GM18870 (cell line): Measurements from ENCODE around the gene UMODL1.
"Not testable (repeated sequence)": the region's sequence is repeated elsewhere in the genome, so short reads cannot be mapped to it uniquely, and the experiment has no call there.

Experiments
- ATAC-seq: cut with Tn5 transposase; IDR thresholded peaks from one replicate; pipeline ENCODE4 v1.9.1; 2021; ENCODE audit warnings: moderate library complexity; ENCODE audit not compliant: unreplicated experiment

The UMODL1 gene

DNA sequence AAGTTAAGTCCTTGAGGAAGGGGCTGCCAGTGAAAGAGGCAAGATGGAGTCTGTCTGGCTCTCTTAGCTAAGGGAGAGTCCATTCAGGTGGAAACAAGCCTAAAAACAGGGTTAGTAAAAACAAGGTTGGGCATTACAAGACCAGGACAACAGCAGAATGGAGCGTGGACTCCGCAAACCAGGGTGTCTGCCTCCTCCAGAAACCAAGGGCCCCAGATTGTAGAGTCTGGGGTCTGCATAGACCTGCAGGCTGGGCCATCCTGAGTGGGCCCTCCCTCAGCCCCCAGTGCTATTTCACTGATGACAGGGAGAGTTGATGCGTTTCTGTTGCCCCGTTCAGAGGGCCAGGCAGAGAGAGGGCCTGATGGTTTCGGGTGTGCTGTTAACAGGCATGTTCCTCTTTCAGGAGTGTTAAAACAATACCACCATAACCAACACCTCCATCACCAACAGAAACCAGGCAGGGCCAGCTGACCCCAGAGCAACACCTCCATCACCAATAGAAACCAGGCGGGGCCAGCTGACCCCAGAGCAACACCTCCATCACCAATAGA lies 6.6 kb downstream of the UMODL1 start:
- not testable (repeated sequence) for ATAC-seq

DNA sequence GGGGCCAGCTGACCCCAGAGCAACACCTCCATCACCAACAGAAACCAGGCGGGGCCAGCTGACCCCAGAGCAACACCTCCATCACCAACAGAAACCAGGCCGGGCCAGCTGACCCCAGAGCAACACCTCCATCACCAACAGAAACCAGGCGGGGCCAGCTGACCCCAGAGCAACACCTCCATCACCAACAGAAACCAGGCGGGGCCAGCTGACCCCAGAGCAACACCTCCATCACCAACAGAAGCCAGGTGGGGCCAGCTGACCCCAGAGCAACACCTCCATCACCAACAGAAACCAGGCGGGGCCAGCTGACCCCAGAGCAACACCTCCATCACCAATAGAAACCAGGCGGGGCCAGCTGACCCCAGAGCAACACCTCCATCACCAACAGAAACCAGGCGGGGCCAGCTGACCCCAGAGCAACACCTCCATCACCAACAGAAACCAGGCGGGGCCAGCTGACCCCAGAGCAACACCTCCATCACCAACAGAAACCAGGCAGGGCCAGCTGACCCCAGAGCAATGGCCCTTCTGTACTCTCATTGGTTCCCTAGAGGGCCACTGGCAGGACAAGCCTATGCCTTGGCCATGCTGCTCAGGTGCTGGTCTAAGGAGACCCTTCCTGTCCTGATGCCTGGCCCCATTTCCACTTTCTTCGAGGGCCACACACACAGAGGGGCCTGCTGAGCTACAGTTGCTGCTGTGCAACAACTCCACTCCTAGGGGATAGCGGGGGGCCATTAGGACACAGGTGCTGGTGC lies 7.3 kb downstream of the UMODL1 start:
- ATAC-seq = not testable (repeated sequence)

DNA sequence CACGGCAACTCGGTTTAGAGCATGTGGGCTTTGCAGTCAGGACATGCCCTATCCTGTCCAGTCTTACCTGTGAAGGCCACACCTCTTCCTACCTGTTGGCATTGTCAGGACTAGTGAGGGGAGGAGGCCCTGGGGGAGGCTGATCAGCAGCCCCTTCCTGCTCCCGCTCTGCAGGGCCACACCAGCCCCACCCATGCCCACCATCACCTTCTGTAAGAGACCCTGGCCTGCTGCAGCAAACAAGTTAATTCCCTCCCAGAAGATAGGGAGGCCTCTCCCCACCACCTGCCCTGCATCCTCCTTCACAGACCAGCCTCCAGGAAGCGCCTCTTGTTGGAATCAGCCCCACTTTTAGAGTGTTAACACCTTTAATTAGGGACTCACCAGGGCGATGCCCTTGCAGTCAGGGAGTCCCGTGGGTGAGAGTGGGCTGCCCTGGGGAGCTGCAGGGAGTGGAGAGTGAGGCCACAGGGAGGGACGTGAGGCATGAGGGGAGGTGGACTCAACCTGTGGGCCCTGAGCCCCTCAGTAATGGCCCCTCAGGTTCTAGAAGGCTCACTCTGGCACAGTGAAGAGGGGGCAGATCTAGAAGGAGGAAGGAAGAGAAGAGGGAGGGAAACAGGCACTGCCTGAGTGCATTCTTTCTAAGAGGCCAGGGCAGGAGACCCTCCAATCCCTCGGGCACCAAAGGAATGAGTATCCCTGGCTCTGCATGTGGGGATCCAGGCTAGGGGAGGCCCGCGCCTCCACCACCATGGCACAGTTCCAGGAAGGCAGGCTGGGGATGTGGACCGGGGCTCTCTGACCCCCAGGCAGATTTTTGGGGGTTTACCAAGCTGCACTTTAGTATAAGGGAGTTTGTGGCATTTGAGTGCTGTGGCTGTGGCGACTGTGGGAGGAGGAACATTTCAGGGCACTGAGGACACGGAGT lies 8.2 kb downstream of the UMODL1 start:
- no peak for ATAC-seq

DNA sequence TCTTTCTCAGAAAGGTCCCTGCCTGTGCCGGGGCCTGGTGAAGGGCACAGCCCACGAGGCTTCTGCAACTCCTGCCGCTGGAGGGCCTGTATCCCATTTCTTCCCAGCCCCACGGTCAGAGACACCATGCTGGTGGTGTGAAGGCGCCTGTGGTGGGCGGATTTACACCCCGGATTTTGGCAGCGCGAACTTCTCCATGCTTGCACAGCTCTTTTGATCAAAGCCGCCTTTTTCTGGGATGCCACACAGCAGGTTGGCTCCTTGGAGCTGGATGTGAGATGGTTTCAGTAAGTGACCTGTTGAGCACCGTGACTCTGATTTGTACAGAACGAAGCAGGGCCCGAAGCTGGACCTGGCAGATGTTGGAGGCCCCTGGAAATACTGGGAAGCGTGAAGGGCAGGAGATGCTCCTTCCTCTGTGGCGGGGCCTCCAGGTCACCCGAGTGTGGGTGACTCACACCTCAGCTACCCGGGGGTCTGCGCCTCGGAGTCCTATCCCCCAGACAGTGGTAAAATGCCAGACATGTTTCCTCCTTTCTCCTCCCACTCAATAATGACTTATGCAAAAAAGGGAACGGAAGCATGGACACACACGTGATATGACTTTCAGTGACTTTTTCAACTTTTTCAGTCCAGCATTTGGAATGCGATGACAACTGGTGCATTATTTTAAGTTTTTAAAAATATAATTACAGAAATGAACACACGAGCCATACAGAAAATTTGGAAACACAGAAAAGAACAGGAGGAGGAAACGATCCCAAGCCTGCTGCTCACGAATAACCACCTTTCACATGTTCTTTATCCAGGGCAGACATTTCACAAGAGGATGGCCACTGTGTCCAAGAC lies 9.0 kb downstream of the UMODL1 start:
- no peak for ATAC-seq

DNA sequence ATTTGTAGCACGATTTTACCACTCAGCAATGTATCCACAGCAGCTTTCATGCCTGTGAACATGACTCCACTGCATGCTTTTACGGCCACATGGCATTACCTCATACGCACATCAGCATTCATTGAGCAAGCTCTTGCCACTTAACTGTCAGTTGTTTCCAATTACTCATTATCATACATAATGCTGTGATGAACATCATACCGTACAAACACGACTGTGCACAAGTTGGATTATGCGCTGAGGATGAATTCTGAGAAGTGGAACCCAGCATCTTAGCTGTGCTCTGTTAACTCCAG lies 9.6 kb downstream of the UMODL1 start:
- no peak for ATAC-seq

DNA sequence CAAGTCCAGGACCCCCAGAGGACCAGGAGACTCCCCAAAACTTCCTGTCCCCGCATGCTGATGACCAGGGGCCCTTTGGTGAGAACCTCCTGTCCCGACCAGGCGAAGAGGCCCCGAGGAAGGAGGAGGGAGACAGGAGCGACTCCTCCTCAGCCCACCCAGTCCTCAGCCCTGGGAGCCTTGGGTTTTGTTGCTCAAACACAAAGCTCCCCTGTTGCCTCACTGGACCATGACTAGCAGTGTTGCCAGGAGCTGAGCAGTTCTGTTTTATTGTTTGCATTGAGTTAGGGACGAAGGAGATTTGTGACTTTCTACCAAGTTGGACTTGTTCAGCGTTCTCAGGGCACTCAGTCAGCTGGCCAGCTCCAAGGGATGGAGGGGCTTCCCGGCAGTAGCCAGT lies 10.0 kb downstream of the UMODL1 start:
- no peak for ATAC-seq

DNA sequence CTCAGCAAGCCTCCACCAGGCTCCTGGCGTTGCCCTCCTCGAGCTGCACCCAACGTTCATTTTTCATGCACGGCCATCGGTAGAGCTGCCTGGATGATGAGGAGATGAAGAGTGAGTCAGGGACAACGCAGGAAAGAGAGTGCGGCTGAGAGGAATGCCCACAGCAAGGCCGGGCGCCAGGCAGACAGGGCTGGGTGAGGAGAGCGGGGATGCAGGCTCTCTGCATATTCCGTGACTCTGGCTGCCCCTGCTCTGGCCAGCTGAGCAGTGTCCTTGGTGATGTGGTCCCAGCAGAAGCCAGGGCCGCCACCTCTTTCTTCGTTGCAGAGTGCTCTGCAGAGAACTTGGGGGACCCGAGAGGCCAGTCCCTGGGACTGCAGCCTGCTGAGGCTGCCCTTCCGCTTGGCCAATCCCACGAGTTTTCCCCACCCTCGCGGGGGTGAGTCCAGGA lies 10.8 kb downstream of the UMODL1 start:
- no peak for ATAC-seq

DNA sequence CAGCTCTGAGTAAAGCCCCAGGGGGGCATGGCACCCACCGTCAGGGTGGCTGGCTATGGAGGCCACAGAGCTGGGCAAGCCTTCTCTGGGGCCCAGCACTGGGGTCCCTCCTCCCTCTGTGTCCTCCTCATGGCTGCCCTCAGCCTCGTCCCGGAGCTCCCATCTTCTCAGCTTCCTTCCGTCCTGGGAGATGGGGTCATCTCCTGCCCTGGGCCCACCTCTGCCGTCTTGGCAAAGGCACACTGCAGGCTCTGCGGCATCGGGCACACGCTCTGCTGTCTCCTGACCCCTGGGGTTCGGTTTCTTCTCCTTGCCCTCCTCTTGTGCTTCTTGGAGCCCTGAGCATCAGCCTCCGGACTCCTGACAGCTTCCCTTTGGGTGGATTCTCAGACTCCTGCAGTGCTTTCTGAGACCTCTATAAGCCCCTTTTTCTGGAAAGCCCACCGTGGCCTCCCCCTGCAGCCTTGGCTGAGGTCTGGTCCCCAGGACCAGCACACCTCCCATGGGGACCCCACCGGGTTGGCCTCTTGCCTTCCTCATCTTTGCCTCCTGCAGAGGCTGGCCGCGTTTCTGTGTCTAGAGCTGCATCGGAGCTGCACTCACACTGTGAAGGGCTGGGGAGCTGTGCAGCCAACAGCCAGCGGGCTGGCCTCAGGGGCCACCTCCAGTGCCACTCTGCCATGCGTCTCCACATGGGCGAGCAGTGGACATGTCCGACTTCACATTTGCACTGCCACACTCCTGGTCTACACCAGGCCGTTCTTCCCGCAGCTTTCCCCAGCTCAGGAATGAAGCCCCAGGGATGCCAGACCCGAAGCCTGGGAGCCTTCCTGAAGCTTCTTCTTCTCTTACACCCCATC lies 11.6 kb downstream of the UMODL1 start:
- ATAC-seq = no peak

DNA sequence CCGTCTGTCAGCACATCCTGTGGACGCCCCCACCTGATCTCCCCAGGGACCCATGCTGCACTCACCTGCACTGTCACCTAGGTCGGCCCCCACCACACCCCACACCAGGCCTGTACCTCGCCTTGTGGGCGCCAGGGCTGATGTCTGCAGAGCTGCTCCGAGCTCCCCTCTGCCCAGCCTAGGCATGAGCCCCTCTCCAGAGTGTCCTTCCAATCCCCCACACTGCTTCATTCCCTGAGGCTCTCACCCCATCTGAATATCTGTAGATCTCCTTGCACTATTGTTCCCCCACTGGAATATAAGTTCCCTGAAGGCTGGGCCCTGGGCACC lies 12.2 kb downstream of the UMODL1 start:
- ATAC-seq = no peak

DNA sequence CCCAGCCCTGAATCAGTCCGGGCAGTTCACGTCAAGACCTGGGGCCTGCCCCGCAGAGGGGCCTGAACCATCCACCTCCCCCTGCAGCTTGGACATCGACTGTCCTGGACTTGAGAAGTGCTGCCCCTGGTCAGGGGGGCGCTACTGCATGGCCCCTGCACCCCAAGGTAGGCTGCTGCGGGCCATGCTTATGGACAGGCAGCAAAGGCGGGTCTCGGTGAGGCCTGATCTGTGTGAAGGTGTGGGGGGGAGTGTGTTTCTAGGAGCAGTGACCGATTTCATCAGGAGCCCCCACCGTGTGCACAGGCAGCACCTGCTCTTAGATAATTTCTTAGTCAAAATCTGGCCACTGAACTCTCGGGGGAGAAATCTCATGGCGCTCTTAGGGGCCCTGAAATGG lies 13.0 kb downstream of the UMODL1 start:
- no peak for ATAC-seq

DNA sequence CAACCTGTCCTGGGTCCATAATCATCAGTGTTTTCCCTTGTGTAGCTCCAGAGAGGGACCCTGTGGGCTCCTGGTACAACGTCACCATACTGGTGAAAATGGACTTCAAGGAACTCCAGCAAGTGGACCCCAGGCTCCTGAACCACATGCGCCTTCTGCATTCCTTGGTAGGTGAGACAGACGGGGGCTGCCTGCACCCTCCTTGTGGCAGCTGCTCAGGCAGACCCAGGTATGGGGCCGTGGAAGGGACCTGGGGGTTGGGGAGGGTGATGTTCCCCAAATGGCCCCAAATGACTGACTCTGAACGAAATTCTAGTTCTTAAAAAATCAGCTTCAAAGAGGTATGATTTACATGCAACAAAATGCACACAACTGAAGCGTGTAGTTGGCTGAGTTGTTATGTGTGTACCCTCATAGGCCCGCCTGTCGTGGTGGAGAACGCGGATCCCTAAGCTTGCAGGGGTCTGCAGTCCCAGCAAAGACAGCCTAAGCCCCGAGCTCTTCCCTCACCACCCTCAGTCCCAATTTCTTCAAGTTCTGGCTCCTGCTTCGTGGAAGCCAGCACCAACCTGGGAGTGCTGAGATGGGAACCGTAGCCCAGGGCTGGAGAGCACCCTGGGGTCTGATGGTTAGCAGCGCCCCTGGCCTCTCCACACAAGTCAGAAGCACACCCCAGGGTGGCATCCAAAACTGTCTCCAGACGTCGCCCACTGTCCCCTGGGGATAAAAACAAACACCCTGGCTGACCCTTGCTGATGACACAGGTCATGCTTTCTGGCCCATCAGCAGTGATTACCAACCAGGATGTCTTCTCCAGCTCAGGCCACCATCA lies 14.3 kb downstream of the UMODL1 start:
- no peak for ATAC-seq

DNA sequence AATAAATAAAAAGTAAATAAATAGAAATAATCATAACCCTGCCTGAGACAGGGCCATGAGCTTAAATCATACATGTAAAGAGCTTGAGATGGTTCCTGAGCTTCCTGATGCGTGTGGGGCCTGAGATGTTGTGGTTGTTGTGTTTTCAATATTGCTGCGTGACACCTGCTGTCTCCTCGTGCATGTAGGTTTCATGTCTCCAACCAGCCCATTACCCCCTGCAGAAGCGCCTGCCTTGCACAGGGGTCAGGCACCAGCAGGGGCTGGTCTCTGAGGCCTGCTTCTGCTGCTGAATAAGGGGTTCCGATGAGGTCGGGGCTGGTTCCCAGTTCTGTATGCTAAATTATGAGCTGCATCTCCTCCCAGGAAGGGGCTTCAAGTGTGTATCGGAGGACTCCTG lies 15.9 kb downstream of the UMODL1 start:
- no peak for ATAC-seq

DNA sequence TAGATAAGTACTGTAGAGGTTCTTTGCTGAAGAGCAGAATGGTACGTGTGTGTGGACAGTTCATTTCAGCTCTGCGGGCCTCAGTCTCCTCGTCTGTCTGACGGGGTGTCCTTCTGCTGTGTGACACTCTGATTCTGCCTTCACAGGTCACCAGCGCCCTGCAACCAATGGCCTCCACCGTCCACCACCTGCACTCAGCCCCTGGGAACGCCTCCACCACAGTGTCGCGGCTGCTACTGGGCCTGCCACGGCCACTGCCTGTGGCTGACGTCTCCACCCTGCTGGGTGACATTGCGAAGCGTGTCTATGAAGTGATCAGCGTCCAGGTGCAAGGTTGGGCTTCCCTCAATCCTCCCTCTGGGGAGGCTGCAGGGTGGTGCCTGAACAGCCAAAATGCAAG lies 17.0 kb downstream of the UMODL1 start:
- no peak for ATAC-seq

DNA sequence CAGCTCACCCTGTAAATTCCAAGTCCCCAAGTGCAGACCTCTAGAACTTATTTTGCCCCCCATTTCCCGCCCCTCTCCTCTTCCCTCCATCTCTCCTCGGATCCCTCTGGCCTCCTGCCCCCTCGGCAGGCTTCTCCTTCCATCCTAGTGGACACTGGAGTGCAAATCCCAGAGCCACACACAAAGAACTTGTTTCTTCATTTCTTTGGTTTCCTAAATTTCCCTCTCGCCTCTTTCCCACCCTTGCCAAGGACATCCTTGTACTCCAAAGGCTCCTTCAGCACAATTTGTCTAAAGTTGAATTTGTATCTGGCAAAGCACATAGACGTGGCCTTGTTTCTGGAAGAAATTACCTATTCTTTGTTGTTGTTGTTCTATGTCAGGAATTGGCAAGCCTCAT lies 17.5 kb downstream of the UMODL1 start:
- ATAC-seq = no peak

DNA sequence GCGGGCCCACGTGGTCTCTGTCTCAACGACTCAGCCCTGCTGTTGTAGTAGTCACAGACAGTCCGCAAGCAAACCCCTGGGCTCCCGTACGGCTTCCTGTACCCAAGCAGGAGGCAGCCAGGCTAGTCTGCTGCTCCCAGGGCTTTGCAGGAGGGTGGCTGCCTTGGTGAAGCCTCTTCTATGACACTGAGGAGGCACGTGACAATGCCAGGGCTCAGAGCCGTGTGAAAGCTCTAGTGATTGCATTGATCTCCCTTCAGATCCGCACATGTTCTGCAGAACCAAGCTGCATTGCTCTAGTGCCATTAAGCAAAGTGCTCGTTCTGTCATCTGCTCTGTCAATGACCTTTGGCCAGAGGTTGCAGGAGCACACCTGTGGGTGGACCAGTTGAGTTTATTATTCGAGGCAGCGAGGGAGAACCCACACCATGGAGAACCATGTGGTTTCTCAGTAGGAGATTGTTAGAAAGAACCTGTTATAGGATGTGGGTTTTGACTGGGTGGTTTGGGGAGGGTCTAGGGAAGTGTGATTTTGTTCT lies 18.0 kb downstream of the UMODL1 start:
- ATAC-seq = no peak

DNA sequence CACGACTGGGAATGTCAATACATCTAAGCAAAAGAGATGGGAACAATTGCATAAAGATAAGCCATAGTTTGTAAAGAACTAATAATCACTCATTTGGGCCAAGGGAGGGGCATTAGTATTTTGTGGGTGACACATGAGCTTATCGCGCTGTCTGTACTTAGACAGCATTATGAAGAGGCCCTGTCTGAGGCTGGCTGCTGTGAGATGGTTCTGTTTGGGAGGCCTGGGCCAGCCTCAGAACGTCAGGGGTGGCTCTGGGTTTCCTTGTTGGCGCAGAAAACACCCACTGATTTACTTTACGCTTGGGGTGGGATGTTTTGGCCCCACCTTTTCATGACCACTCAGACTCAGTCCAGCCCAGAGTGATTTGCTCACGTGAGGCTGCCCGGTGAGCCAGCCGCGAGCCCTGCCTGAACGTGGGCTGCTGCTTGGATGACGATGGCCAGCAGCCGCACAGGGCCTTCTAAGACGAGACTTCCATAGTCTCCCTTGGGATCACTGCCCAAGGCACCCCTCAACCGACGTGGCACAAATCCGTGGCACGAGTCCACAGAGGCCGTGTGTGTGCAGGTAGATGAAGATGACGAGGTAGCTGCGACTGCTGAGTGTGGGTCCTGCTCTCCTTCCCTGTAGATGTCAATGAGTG lies 18.7 kb downstream of the UMODL1 start:
- no peak for ATAC-seq

DNA sequence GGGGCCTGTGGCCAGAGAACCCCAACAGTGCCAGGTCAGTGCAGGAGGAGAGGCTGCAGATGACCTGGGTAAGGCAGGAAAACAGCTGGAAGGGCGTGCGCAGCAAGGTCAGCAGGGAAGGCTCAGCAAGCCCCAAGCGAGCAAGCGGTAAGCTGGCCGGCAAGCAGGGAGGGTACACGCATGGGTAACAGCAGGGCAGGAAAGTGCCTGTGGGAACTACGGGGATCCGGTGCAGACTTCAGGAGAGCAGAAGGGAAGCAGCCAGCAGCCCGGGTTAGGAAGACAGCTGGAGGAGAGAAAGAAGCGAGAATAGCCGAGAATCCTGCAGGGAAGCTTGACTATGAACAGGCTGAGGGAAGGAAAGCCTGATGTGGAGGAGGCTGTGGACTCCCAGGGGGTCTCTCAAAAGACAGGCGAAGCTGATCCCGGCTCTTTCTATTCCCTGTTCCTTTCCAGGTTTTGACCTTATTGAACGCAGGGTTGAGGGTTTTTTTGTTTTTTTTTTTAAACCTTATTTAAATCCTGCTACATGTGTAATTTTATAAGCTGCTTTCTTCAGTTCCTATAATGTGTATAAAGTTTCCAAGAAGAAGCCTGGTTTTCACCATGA lies 20.9 kb downstream of the UMODL1 start:
- no peak for ATAC-seq

DNA sequence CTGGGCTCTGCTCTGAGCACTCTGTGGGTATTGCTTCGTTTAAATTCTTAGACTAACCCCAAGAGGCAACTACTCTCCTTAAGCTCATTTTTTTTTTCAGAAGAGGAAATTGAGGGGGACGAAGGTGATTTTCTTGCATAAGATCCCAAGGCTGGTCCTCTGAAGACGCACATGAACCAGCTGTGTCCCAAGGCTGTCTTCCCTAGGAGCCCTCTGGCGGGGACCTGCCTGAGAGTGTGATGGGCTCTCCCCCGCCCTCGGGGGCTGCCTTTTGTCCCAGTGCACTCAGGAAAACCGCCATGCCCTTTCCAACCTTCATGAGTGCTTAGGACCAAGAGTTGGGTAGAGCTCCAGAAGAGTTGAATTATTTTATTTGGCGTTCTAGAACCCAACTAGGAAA lies 21.7 kb downstream of the UMODL1 start:
- no peak for ATAC-seq
